NOMO-1 treated with DMSO at 0.1 percent for 48 hours (cell line): ENCODE measurements around the gene LDLRAD4.

ENCODE experiments used
- DNase-seq: peaks from one replicate; lab custom pipeline; 2025; ENCODE audit not compliant: unreplicated experiment; lab: John Stamatoyannopoulos, UW

LDLRAD4 gene

GRCh38 chr18:13218368-13218991 is at the start of gene LDLRAD4:
Gene LDLRAD4 (plus strand): TSS chr18:13218760.
- peak; percentile 47 for DNase-seq

GRCh38 chr18:13173578-13174145 is 44.9 kb upstream of the LDLRAD4 start:
- DNase-seq: no peak

GRCh38 chr18:13175266-13175665 is 43.3 kb upstream of the LDLRAD4 start:
- DNase-seq: no peak

- DNase-seq: no peak
Measured at GRCh38 chr18:13175754-13176210, 42.8 kb upstream of the LDLRAD4 start.

GRCh38 chr18:13176847-13177246 is 41.7 kb upstream of the LDLRAD4 start:
- no peak for DNase-seq

GRCh38 chr18:13178197-13178596 is 40.4 kb upstream of the LDLRAD4 start:
- DNase-seq: no peak

GRCh38 chr18:13178976-13179375 is 39.6 kb upstream of the LDLRAD4 start:
- no peak for DNase-seq

- DNase-seq: no peak
Measured at GRCh38 chr18:13179566-13180113, 38.9 kb upstream of the LDLRAD4 start.

- DNase-seq: no peak
Measured at GRCh38 chr18:13180614-13181375, 37.8 kb upstream of the LDLRAD4 start.

GRCh38 chr18:13181765-13182164 is 36.8 kb upstream of the LDLRAD4 start:
- DNase-seq: no peak

- DNase-seq: no peak
Measured at GRCh38 chr18:13183359-13183758, 35.2 kb upstream of the LDLRAD4 start.

- no peak for DNase-seq
Measured at GRCh38 chr18:13183790-13184189, 34.8 kb upstream of the LDLRAD4 start.

GRCh38 chr18:13184396-13184795 is 34.2 kb upstream of the LDLRAD4 start:
- DNase-seq: no peak

GRCh38 chr18:13185675-13186198 is 32.8 kb upstream of the LDLRAD4 start:
- no peak for DNase-seq

- no peak for DNase-seq
Measured at GRCh38 chr18:13186687-13187086, 31.9 kb upstream of the LDLRAD4 start.

GRCh38 chr18:13187498-13187897 is 31.1 kb upstream of the LDLRAD4 start:
- no peak for DNase-seq

- no peak for DNase-seq
Measured at GRCh38 chr18:13191031-13191430, 27.5 kb upstream of the LDLRAD4 start.

- no peak for DNase-seq
Measured at GRCh38 chr18:13191779-13192178, 26.8 kb upstream of the LDLRAD4 start.

- DNase-seq: no peak
Measured at GRCh38 chr18:13192970-13193369, 25.6 kb upstream of the LDLRAD4 start.

GRCh38 chr18:13194239-13194638 is 24.3 kb upstream of the LDLRAD4 start:
- DNase-seq: no peak

- DNase-seq: no peak
Measured at GRCh38 chr18:13198701-13199100, 19.9 kb upstream of the LDLRAD4 start.

- no peak for DNase-seq
Measured at GRCh38 chr18:13199169-13199568, 19.4 kb upstream of the LDLRAD4 start.
